Measurements from ENCODE around the gene RLF. TPM values are rescaled to one million over a fixed set of nuclear protein-coding genes. Genes with fewer than 3 reads are reported as not detected.

The RLF gene
- total and polyA plus RNA-seq, 9 of the 15 experiments (the other 6 are each of a cell fraction or from before 2014, with no cell fraction given), result 3.6 to 35.0 (median 21.2) TPM

GRCh38 chr1:40257688-40258444, 96.7 kb downstream of the RLF start, which contains the start of gene ZMPSTE24 (continued):
- TF ChIP-seq ID3 (CRISPR knock-in tag; IDR thresholded peaks at IDR 0.05) (no peak), ID3 (tag; IDR thresholded peaks at IDR 0.05) (peak; percentile 87; the same call in 1 of the 2 replicates), ZNF764 (CRISPR knock-in tag; IDR thresholded peaks at IDR 0.05; ENCODE audit: low read depth) (peak; percentile 22; the same call in 1 of the 2 replicates), CAMTA2 (CRISPR knock-in tag; conservative IDR thresholded peaks at IDR 0.05) (no peak), WHSC1 (IDR thresholded peaks at IDR 0.05; ENCODE audit: low read length) (no peak), KLF1 (tag; IDR thresholded peaks at IDR 0.05) (peak; percentile 96), JUNB (CRISPR knock-in tag; conservative IDR thresholded peaks at IDR 0.05) (no peak), TFE3 (CRISPR knock-in tag; IDR thresholded peaks at IDR 0.05) (no peak), XRCC4 (IDR thresholded peaks at IDR 0.05; ENCODE audit: extremely low read depth, insufficient read depth, insufficient read length) (no peak), PTBP1 (IDR thresholded peaks at IDR 0.05; ENCODE audit: low read depth, low read length) (peak; percentile 68; the same call in 1 of the 2 replicates), ZNF449 (CRISPR knock-in tag; IDR thresholded peaks at IDR 0.05) (no peak), MBD2 (IDR thresholded peaks at IDR 0.05; ENCODE audit: borderline replicate concordance, low read depth) (peak; percentile 62), ZNF165 (CRISPR knock-in tag; IDR thresholded peaks at IDR 0.05; ENCODE audit: borderline replicate concordance) (no peak), ZNF592 (IDR thresholded peaks at IDR 0.05) (no peak), ZNF57 (CRISPR knock-in tag; IDR thresholded peaks at IDR 0.05) (no peak), SNRNP70 (optimal IDR thresholded peaks at IDR 0.05; ENCODE audit: low read depth, low read length) (no peak), ZFP91 (CRISPR knock-in tag; IDR thresholded peaks at IDR 0.05) (peak; percentile 64; the same call in 1 of the 2 replicates)
